NCI-H69 (cell line): ENCODE measurements around the gene PACS2.

Source experiments
- DNase-seq: peaks from one replicate; lab custom pipeline; 2025; lab: John Stamatoyannopoulos, UW

The PACS2 gene

GRCh38 chr14:105421723-105422615 lies 107.4 kb downstream of the PACS2 start:
- DNase-seq, result no peak

DNA sequence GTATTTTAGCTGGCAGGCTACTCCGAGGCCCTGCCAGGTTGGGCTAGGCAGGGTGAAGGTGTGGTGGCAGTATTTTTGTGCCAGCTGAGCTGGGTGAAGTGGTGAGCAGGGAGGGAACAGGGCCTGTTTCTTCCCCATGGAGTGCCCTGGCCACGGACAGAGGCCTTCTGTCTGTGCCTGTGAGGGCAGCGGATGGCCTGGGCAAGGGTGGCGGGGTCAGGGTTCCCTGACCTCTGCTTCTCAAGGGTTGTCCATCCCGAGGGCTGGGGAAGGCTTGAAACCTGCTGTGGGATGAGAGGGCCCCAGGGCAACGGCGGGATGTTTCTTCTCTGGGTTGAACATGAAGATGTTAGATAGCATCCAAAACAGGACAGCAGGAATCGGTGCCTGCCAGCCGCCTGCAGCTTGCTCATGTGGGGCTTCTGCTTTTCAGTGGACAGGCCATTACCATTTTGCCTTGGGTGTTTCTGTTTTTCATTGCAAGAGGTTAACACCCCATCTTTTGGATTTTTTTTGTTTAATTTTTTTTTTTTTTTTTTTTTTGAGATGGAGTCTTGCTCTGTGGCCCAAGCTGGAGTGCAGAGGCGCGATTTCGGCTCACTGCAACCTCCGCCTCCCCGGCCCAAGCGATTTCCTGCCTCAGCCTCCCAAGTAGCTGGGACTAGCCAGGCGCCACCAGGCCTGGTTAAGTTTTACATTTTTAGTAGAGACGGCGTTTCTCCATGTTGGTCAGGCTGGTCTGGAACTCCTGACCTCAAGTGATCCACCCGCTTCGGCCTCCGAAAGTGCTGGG lies 108.3 kb downstream of the PACS2 start:
- no peak for DNase-seq

DNA sequence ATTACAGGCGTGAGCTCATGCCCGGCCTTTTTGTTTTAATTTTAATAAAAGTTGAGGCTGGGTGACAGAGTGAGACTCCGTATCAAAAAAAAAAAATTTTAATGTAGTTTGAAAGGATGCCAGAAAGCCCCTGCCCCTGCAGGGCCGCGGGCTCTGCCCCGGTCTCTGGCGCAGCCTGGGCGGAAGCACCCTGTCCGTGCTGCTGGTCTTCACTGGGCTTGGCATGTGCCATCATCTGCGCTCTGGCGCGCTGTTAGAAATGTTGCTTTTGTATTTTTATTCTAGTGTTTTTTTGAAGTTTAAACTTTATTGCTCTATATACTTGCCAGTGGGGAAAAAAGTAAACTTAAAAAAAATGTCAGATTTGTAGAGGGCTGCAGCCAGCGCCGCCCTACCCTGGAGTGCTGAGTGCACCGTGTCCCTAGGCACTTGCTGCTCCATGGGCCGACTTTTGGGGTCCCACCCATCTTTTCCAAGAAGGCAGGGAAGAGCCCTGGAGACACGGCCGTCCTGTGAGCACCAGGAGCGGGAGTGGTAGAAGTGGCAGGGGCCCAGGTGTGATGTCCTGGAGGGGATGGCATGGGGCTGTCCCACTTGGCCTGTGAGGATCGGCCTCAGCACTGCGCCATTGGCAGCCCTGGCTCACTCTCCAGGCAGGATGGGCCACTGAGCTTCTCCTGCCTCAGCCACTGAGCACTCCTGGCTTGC lies 109.1 kb downstream of the PACS2 start:
- DNase-seq, result no peak

GRCh38 chr14:105424861-105425260 lies 110.3 kb downstream of the PACS2 start:
- no peak for DNase-seq

GRCh38 chr14:105425823-105426247 lies 111.3 kb downstream of the PACS2 start:
- no peak for DNase-seq

DNA sequence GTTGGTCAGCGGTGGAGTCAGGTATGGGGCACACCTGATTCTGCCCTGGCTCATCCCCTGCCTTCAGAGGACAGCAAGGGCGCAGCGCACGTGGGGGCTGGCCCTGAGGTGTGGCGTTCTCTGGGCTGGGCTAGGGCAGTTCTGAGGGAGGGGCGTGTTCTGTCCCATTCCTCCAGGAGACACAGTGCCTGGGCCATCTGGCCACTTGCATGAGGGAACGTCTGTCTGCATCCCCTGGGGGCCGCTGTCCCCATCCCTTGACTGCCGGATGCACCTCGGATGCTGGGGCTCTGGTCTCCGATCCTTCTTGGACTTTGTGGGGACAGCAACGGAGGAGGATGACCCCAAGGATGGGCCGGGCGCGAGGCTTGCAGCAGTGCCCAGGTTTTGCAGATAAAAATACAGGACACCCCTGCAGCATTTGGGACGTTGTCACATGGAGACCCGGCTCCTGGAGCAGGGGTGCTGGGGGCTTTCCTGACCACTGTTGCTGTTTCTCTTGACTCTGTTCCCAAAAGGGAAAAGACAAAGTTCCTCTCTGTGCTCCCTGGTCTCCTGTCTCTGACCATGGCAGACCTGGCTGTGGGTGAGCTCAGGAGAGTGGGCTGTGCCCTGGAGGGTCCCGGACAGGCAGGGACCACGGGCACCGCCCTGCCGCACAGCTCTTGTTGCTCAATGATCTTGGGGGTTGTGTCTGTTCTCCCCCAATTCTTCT lies 112.0 kb downstream of the PACS2 start:
- no peak for DNase-seq

GRCh38 chr14:105427412-105427811 lies 112.9 kb downstream of the PACS2 start:
- DNase-seq, result no peak

DNA sequence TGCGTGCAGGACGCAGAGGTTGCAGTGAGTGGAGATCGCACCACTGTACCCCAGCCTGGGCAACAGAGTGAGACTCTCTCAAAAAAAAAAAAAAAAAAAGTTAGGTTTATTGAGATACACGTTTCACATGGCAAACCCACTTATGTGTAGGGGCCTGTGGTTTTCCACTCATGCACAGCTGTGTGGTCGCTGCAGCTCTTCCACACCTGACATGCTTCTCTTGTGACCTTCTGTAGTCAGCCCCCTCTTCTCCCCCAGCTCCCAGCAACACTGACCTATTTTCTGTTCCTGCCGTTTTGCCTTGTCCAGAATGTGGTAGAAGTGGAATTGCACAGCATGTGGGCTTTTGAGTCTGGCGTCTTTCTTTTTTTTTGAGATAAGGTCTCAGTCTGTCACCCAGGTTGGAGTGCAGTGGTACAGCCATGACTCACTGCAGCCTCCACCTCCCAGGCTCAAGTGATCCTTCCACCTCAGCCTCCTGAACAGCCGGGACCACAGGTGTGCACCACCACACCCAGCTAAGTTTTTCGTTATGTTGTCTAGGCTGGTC lies 113.5 kb downstream of the PACS2 start:
- DNase-seq, result no peak

- DNase-seq, result no peak
Observed at GRCh38 chr14:105430042-105430441, 115.5 kb downstream of the PACS2 start.

- DNase-seq, result no peak
Observed at GRCh38 chr14:105430565-105430964, 116.0 kb downstream of the PACS2 start.

- DNase-seq, result no peak
Observed at GRCh38 chr14:105431256-105431655, 116.7 kb downstream of the PACS2 start.

DNA sequence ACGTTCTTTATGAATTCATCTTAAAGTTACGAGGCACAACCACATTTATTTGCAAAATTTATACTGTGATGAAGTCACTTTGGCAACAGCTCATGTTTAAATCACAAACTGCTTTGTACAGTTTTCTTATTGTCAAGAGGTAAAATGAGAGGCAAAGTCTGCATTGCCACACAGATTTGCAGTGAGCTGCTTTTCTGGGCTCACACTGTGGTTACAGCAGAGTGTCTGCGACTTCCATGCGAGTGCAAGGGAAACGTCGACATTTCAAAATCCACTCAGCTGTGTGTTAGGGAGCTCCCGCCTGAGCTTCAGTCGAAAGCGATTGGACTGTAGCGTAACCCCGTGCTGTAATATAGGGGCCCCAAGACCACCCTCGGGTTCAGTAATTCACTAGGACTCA lies 118.1 kb downstream of the PACS2 start:
- DNase-seq, result no peak

DNA sequence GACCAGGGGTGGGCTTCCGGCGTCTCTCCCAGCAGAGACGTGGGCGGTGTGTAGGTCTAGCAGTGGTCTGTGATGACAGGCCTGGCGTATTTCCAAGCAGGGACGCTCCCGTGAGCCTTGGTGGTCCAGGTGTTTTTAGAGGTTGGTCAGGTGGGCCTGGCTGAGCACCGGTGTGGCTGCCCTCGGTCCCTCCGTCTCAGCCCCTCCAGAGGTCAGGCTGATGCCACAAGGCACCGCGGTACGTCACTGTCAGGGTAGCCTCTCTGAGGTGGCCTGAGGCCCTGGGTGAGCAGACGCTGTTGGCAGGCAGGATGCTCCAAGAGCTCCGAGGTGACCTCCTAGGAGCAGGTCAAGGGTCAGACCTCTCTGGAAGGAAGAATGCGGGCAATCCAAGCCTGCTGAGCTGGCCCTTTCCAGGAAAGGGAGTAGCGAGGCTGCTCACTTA lies 118.6 kb downstream of the PACS2 start:
- no peak for DNase-seq

DNA sequence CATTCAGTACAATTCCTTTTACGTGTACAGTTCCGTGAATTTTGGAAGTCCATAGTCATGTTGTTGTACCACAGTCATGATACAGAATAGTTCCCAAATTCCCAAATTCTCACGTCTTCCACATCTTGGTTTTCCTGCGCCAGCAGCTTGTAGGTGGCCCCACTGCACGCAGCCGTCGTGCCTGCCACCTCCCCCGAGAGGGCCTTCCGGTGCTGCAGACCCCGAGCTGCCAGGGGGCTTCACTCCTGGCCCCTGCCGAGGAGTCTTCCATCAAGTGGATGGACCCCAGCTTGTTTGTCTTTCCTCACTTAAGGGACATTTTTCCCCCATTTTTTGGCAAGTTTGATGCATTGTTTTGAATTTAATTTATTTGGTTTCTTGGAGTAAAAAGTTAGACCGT lies 121.9 kb downstream of the PACS2 start:
- no peak for DNase-seq

DNA sequence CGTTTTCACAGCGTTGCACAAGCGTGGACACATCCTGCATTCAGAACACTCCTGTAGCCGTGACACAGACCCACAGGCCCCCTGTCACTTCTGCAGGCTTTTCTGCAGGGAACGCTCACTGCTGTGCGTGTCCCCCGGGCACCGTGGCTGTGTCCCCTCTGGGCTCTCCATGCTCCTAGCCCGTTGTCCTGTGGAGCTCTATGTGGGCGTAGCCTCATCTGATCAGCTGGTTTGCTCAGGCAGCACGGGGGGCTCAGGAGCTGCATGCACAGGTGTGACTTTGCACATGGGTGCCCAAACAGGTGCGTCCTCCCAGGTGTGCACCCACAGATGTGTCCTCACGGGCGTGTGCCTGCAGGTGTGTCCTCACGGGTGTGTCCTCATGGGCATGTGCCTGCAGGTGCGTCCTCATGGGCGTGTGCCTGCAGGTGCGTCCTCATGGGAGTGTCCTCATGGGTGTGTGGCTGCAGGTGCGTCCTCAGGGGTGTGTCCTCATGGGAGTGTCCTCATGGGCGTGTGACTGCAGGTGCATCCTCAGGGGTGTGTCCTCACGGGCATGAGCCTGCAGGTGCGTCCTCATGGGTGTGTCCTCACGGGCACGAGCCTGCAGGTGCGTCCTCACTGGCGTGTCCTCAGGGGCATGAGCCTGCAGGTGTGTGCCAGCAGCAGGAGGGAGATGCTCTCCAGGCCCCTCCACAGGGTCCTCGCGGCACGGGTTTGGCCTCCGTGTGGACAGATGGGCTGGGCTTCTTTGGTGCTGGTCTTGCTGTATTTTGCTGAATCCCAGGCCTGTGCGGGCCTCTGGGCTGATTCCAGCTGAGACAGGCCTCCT lies 122.6 kb downstream of the PACS2 start:
- peak; percentile 76 for DNase-seq

DNA sequence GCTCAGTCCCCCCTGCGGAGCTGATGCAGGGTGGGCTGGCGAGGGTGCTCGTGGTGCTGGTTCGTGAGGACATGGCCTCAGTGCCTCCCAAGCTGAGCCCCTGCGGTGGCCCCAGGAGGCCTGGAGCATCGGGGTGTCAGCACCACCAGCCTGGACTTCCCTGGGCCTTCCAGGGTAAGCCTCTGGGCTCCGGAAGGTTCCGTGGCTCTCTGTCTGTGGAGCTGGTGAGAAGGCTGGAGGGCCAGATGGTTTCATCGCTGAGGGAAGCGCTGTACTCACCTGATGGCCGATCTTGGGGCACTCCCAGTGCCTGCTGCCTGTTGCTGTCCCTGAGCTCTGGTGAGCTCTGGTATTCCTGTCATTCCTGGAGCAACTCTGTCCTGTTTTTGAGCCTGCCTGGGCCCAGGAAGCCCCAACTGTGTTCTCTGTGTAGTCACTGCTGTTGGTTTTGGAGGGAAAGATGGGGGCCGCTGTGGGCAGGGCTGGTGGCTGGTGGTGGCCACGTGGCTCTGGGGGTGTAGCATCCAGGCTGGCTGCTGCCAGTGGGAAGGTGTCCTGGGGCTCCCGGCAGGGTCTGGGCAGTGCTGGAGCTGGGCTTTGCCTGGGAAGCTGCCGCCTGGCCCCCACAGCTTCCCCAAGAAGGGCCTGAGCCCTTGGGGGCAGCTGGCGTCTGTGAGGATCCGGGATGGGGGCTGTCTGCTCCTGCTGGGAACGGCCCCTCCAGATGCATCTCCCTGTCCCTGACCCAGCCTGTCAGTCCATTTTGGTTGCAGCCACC lies 123.4 kb downstream of the PACS2 start:
- DNase-seq, result no peak

DNA sequence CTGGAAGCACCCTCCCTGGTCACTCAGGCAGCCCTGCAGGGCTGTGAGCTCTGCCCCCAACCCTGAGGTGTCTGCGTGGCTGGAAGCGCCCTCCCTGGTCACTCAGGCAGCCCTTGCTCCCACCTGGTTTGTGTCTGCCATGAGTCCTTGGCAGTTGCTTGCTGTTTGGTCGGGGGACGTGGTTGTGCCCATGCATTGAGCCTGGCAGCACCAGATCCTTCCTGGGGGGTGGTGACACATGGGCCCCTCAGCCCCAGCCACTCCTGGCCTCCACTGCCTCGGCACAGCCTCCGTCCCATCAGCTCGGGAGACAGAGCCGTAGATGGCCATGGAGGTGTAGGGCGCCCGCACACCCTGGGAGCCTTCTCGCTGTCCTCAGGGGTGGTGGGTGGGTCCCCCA lies 124.6 kb downstream of the PACS2 start:
- DNase-seq, result no peak

DNA sequence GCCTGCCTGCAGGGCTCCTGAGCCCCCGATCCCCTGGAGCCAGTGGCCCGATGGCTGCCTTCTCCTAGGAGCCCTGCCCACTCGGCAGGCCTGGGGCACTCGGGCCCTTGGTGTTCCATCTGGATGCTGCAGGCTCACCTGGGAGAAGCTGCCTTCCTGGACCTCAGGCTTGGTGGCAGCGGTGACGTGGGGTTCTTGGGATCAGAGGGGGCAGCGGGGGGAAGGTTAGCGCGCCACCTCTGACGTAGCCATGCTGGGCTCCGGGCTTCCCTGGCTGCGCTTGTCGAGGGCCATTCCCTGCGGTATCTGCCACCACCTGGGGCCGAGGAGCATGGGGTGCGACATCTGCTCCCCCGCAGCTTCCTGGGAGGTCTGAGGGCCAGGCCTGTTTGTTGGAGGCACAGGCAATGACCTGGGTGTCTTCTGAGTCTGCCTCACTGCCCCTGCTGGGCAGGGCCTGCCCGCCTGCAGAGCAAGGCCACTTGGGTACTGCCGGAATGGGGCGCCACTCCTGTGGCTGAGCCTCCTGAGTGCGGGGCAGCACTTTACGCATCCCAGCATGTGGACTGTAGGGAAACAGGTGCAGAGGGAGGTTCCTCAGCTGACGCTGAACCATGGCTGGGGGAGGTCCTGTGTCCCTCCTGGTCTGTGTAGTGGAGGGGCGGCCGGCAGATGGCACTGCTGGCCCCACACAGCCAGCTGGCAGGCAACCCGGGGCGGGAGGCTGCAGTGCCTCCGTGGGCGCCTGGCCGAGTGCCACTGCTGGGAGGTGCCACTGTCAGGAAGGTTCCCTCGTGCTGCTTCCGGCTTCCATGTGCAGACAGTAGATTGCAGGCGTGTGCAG lies 125.4 kb downstream of the PACS2 start:
- DNase-seq, result peak; percentile 96

GRCh38 chr14:105440554-105440900 lies 126.0 kb downstream of the PACS2 start:
- no peak for DNase-seq
